ENCODE results near the gene ZFPM1.

The ZFPM1 gene

DNA sequence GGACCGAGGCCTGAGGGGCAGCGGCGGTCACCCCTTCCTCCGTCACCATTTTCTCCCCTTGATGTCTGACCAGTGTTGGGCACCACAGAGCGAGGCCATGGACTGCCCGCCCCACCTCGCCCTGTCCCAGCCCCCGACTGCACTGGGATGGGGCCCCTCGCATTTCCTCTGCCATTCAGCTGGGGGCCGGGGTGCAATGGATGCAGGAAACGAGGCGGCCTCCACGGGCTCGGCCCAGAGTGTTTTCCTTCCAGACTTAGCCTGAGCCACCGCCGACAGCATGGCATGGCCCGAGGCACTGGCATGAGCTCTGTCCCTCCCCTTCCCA, 72.5 kb downstream of the ZFPM1 start:
- Histone ChIP-seq H3K9me3 (ENCODE audit: insufficient read depth, low read length) (no peaks in the 10 kb centered on the region), H3K27ac (ENCODE audit: low read depth, low read length) (no peak overlapping the region), H3K9ac (ENCODE audit: low read length) (no peak overlapping the region)

DNA sequence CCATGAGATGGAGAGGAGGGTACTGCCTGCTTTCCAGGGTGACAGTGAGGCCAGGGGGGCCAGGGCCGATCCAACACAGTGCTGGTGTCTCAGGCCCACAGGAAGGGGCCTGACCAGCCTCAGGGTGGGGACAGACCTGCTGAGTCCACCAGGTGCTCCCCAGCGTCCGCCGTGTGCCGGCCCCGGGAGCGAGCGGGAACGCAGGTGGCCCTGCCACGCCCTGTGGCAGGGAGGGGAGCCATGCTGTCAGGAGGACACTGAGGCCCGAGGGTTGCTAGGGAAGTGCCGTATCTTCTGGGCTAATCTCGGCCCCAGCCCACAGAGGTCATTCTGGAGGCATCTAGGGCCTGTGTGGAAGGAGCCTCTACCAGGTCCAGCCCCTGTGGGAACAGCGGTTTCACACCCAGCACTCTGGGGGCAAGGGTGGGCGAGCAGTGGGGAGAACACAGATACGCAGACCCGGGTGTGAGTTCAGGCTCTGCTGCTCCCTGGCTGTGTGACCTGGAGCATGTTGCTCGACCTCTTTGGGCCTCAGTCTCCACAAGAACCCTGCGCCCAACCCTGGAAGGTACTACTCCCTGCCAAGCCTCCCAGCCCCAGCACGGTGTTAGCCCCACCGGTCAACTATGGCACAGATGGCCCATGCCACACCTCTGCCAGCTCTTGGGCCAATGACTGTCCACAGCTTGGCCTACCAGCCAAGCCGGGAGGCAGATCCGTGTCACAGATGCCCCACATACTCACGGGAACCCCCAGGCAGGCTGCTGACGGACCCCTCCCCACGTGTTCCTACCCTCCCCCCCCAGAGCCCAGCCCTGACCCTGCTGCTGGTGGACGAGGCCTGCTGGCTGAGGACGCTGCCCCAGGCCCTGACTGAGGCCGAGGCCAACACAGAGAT, 73.2 kb downstream of the ZFPM1 start:
- Histone ChIP-seq H3K9me2 (replicated peaks; ENCODE audit: insufficient read depth, low read length) (no peaks in the 10 kb centered on the region), H3K79me2 (ENCODE audit: insufficient read depth, low read length) (no peaks in the 10 kb centered on the region), H3K27ac (ENCODE audit: low read depth, low read length) (no peak overlapping the region), H3K9ac (ENCODE audit: low read length) (no peak overlapping the region), H3F3A (ENCODE audit: insufficient read depth) (no peaks in the 10 kb centered on the region), H3K9me3 (ENCODE audit: insufficient read depth, low read length) (no peaks in the 10 kb centered on the region), H3K36me3 (ENCODE audit: low read length) (no peaks in the 10 kb centered on the region), H4K20me1 (ENCODE audit: low read depth, low read length) (no peaks in the 10 kb centered on the region), H3K27me3 (ENCODE audit: low read length) (no peaks in the 10 kb centered on the region), H3K4me3 (ENCODE audit: insufficient read depth, low read length, poor library complexity, severe bottlenecking) (no peak overlapping the region), H3K4me2 (ENCODE audit: low read depth, low read length, poor library complexity, severe bottlenecking) (no peak overlapping the region), H2AFZ (ENCODE audit: low read depth, low read length, severe bottlenecking) (no peak overlapping the region)
- TF ChIP-seq CTCF (IDR thresholded peaks at IDR 0.05; ENCODE audit: insufficient read depth, low read length, poor library complexity, severe bottlenecking), result no peak
- no peak for TF ChIP-seq EZH2phosphoT487 (conservative IDR thresholded peaks at IDR 0.05; ENCODE audit: low read length)

More for the DNA sequence above, 72.5 kb downstream of the ZFPM1 start:
- Histone ChIP-seq H3F3A (ENCODE audit: insufficient read depth) (no peaks in the 10 kb centered on the region), H3K9me2 (replicated peaks; ENCODE audit: insufficient read depth, low read length) (no peaks in the 10 kb centered on the region), H3K36me3 (ENCODE audit: low read length) (no peaks in the 10 kb centered on the region), H2AFZ (ENCODE audit: low read depth, low read length, severe bottlenecking) (no peak overlapping the region), H4K20me1 (ENCODE audit: low read depth, low read length) (no peaks in the 10 kb centered on the region), H3K4me2 (ENCODE audit: low read depth, low read length, poor library complexity, severe bottlenecking) (no peak overlapping the region), H3K27me3 (ENCODE audit: low read length) (no peaks in the 10 kb centered on the region), H3K79me2 (ENCODE audit: insufficient read depth, low read length) (no peaks in the 10 kb centered on the region), H3K4me3 (ENCODE audit: insufficient read depth, low read length, poor library complexity, severe bottlenecking) (no peak overlapping the region)
- no peak for TF ChIP-seq EZH2phosphoT487 (conservative IDR thresholded peaks at IDR 0.05; ENCODE audit: low read length)
- TF ChIP-seq CTCF (IDR thresholded peaks at IDR 0.05; ENCODE audit: insufficient read depth, low read length, poor library complexity, severe bottlenecking), result no peak

DNA sequence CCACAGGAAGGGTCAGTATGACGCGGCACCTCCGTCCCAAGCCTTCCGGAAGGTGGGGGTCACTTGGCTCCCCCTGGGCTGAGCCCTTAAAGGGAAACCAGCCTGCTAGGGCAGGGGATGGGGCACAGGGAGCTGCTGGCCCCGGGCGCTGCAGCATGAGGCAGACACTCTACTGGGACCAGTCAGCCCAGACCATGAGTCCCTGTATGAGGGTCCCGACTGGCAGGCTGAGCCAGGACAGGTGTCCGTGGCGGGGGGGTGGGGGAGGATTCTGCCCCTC, 73.8 kb downstream of the ZFPM1 start:
- Histone ChIP-seq H4K20me1 (ENCODE audit: low read depth, low read length) (no peaks in the 10 kb centered on the region), H3F3A (ENCODE audit: insufficient read depth) (no peaks in the 10 kb centered on the region), H3K27ac (ENCODE audit: low read depth, low read length) (no peak overlapping the region), H3K27me3 (ENCODE audit: low read length) (no peaks in the 10 kb centered on the region), H3K36me3 (ENCODE audit: low read length) (no peaks in the 10 kb centered on the region), H2AFZ (ENCODE audit: low read depth, low read length, severe bottlenecking) (no peak overlapping the region), H3K4me2 (ENCODE audit: low read depth, low read length, poor library complexity, severe bottlenecking) (no peak overlapping the region), H3K9me3 (ENCODE audit: insufficient read depth, low read length) (no peaks in the 10 kb centered on the region), H3K9me2 (replicated peaks; ENCODE audit: insufficient read depth, low read length) (no peaks in the 10 kb centered on the region), H3K79me2 (ENCODE audit: insufficient read depth, low read length) (no peaks in the 10 kb centered on the region), H3K4me3 (ENCODE audit: insufficient read depth, low read length, poor library complexity, severe bottlenecking) (no peak overlapping the region), H3K9ac (ENCODE audit: low read length) (no peak overlapping the region)
- no peak for TF ChIP-seq CTCF (IDR thresholded peaks at IDR 0.05; ENCODE audit: insufficient read depth, low read length, poor library complexity, severe bottlenecking)
- TF ChIP-seq EZH2phosphoT487 (conservative IDR thresholded peaks at IDR 0.05; ENCODE audit: low read length), result no peak

Measured in SU-DHL-6 (cell line).